ENCODE results near the gene SLC2A9.

DNA sequence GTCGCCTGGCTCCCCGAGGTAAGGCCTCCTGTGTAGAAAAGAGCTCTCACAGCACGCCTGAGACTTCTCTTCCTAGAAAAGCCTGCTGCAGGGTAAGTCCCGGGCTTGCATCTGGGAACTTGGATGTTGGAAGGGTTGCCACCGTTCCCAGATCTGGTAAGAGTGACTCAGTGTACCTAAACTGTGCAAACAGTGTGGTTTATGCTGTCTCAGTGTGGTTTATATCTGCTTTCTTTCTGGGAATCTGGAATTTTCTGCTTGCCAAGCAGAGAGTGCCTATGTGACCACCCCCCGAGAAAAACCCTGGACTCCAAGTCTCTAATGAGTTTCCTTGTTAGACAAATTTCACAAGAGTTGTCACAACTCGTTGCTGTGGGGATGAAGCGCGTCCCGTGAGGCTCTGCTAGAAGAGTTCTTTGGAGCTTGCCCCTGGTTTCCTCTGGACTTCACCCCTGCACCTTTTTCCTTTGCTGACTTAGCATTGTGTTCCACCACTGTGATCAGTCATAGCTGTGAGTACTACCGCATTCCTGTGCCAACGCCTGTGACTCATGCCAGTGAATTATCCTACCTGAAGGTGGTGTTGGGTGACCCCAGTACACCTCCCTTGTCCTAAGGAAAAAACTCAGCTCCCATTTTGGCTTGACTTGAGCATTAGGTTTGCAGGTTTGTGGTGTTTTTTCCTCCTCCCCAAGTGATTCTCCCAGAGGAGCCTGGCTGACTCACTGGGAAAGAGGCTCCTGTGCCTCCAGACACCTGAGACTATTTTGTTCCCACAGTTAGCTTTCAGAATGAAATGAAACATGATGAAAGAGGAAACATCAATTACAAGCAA lies 14.5 kb downstream of the SLC2A9 start:
- TF ChIP-seq GATA2 (IDR thresholded peaks at IDR 0.05; ENCODE audit: low read depth, low read length) (no peak), GATA3 (IDR thresholded peaks at IDR 0.05; ENCODE audit: low read depth, low read length) (no peak)

Data from SH-SY5Y (cell line).